ENCODE measurements around the gene MRTFA. TPM values are rescaled to one million over a fixed set of nuclear protein-coding genes. Genes with fewer than 3 reads are reported as not detected.

The MRTFA gene
- total and polyA plus RNA-seq, 8 donors: 11.1 to 706 (median 61.2) TPM

DNA sequence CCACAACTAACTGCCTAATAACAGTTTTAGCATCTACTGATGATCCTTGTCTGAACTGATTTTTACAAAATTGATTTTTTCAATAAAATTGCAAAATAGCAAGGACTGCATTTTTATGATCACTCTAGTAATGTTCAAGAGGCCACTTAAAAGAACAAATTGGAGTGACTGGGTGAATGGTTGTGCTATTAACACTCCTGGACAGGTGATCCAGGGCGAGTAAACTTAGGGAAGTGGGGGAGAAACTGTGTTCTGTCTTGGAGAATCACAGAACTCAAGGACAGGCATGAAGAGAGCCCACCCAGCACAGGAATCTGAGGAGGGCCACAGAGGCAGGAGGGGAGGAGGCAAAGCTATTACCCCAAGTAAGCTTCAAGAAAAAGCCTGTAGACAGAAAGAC, 190.3 kb downstream of the MRTFA start:
- DNase-seq: no peak
- TF ChIP-seq CTCF (IDR thresholded peaks at IDR 0.05) (no peak), EP300 (IDR thresholded peaks at IDR 0.05) (no peak), POLR2AphosphoS5 (IDR thresholded peaks at IDR 0.05) (no peak), POLR2A (IDR thresholded peaks at IDR 0.05) (no peak)
- Histone ChIP-seq H3K27ac (no peak overlapping the region), H3K36me3 (no peaks in the 10 kb centered on the region), H3K4me3 (no peak overlapping the region), H3K4me1 (peaks cover 22 to 72% (median 43%) of the 10 kb centered on the region in 4 donors), H3K9me3 (no peaks in the 10 kb centered on the region), H3K27me3 (no peaks in the 10 kb centered on the region)
- intact Hi-C loops (cut with DNase I; ENCODE audit: low total_unique reads): no loop called here
- WGBS, 5 donors: 93 to 100% (median 93%) methylated on average over 1 of the region's 1 CpG

GRCh38 chr22:40444178-40444831, 192.2 kb downstream of the MRTFA start:
- intact Hi-C loops (cut with DNase I; ENCODE audit: low total_unique reads): no loop called here
- Histone ChIP-seq H3K9me3 (no peaks in the 10 kb centered on the region), H3K27ac (peak overlapping the region in 1 of 5 donors; percentile 42), H3K36me3 (no peaks in the 10 kb centered on the region), H3K27me3 (no peaks in the 10 kb centered on the region), H3K4me3 (no peak overlapping the region), H3K4me1 (peaks cover 19 to 67% (median 33%) of the 10 kb centered on the region in 4 donors)
- TF ChIP-seq POLR2AphosphoS5 (IDR thresholded peaks at IDR 0.05): no peak
- no peak for TF ChIP-seq POLR2A (IDR thresholded peaks at IDR 0.05)
- no peak for TF ChIP-seq EP300 (IDR thresholded peaks at IDR 0.05)
- no peak for TF ChIP-seq CTCF (IDR thresholded peaks at IDR 0.05)
- DNase-seq: no peak
- WGBS, 5 donors: 90 to 96% (median 94%) methylated on average over 7 of the region's 7 CpGs

DNA sequence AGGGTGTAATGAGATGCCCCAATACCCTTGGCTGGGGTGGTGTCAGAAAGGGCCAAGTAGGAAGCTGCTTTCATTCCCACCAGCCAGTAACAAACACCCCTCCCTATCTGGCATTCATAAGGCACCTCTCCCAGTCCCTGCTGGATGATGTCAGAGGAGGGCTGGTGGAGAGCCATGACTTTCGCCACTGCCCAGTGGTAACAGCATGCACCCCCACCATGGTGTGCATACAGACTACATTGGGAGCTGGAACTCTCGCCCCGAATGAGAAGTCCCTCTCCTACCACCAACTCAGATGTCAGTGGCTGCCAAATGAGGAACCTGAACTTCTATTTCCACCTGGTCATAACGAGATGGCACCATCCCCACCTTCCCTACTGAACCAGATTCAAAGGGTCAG, 192.8 kb downstream of the MRTFA start:
- no peak overlapping the region for H3K4me3 ChIP-seq
- no peaks in the 10 kb centered on the region for H3K9me3 ChIP-seq
- peaks cover 18 to 66% (median 32%) of the 10 kb centered on the region in 4 donors for H3K4me1 ChIP-seq
- DNase-seq: no peak
- H3K27ac ChIP-seq: peak overlapping the region in 1 of 5 donors; percentile 42
- no peaks in the 10 kb centered on the region for H3K36me3 ChIP-seq
- H3K27me3 ChIP-seq: no peaks in the 10 kb centered on the region
- TF ChIP-seq EP300 (IDR thresholded peaks at IDR 0.05) (no peak), CTCF (IDR thresholded peaks at IDR 0.05) (no peak), POLR2A (IDR thresholded peaks at IDR 0.05) (no peak), POLR2AphosphoS5 (IDR thresholded peaks at IDR 0.05) (no peak)
- 85 to 97% (median 93%) methylated on average over 3 to 4 of the region's 4 CpGs for WGBS, 5 donors
- intact Hi-C loops (cut with DNase I; ENCODE audit: low total_unique reads): no loop called here

DNA sequence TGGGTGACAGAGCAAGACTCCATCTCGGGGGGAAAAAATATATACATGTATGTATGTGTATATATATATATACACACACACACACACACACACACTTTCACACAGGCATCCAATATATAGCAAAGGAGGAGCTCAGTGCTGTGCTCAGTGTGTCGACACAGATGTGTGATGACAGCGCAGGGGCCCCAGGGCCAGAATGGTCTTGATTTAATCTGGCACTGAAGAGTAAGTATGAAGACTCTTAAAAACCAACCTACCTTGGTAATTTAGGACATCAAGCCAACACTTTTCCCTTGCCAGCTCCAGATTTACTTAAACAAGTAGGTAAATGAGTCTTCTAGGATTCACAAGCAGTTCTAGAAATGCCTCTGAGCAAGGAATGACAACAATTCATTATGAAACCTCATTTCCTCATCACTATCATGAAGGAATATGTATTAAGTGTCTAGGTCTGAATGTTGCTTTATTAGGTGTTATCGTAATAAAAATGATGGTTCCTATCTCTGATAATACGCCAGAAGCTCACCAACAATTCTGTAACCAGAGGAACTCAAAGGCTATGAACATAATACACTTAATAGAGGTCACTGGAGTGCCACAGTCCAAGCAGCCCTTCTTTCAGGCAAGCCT, 194.6 kb downstream of the MRTFA start:
- no peak for DNase-seq
- no peaks in the 10 kb centered on the region for H3K27me3 ChIP-seq
- H3K27ac ChIP-seq: peak overlapping the region; percentile 21 to 76 (median 32)
- peaks cover 21 to 68% (median 37%) of the 10 kb centered on the region in 4 donors for H3K4me1 ChIP-seq
- no peaks in the 10 kb centered on the region for H3K9me3 ChIP-seq
- WGBS, 5 donors: 83 to 96% (median 90%) methylated on average over 5 of the region's 5 CpGs
- H3K4me3 ChIP-seq: no peak overlapping the region
- TF ChIP-seq CTCF (IDR thresholded peaks at IDR 0.05) (no peak), POLR2AphosphoS5 (IDR thresholded peaks at IDR 0.05) (no peak), POLR2A (IDR thresholded peaks at IDR 0.05) (no peak), EP300 (IDR thresholded peaks at IDR 0.05) (no peak)
- no peaks in the 10 kb centered on the region for H3K36me3 ChIP-seq
- intact Hi-C loops (cut with DNase I; ENCODE audit: low total_unique reads): no loop called here
